Pancreas (tissue), 10 donors: ENCODE results near the gene UPP1. TPM values are rescaled to one million over a fixed set of nuclear protein-coding genes. Genes with fewer than 3 reads are reported as not detected.

Experiments
- ATAC-seq, 4 donors: fragments of 200-7000 bp; cut with Tn5 transposase; one replicate each; pipeline versions ENCODE4 v1.8.0 to v1.9.1; 2020; ENCODE audit warnings: mild to moderate bottlenecking in 4 of 4, moderate library complexity in 4 of 4
- DNase-seq, 6 donors: peaks; one replicate each; pipeline ENCODE4 v3.0.0-alpha.2; 2020
- FAIRE-seq: peaks from 2 replicates; lab custom pipeline; 2012; peaks lifted over from hg19 to GRCh38; lab: Jason Lieb, UNC
- H3K27ac ChIP-seq, 4 donors: fragments of 200-600 bp; sonication (generic); 1 replicate in 3 of 4; 2 replicates in 1 of 4; pipeline versions ENCODE4 v1.5.0 to v1.8.0; 2020
- H3K27me3 ChIP-seq, 4 donors: fragments of 200-600 bp; one replicate each; pipeline ENCODE4 v1.8.0; 2021
- H3K36me3 ChIP-seq, 3 donors: fragments of 200-600 bp; sonication (generic) in 1 of 3; one replicate each; pipeline versions ENCODE4 v1.5.0 to v1.8.0; 2020 to 2021
- H3K4me1 ChIP-seq, 3 donors: fragments of 200-600 bp; one replicate each; pipeline ENCODE4 v1.8.0; 2021
- H3K4me3 ChIP-seq, 4 donors: fragments of 200-600 bp; sonication (generic) in 2 of 4; one replicate each; pipeline versions ENCODE4 v1.5.0 to v1.8.0; 2020 to 2021
- H3K9me3 ChIP-seq, 4 donors: fragments of 200-600 bp; one replicate each; pipeline ENCODE4 v1.8.0; 2021
- WGBS, 2 donors: extraction: QIAGEN DNeasy Blood & Tissue Kit; methylation state at CpG; one replicate each; pipeline ENCODE4 v1.1.7; 2013; 5-methylcytosine and 5-hydroxymethylcytosine counted together
- intact Hi-C, 3 donors: fragments of 100-400 bp; cut with DNase I; formaldehyde crosslinking; loops; one replicate each; pipeline versions ENCODE4 v1.11.1 to v1.14.2; 2022
- polyA plus RNA-seq, 2 donors: library from polyadenylated mRNA; stranded (reverse); fragments of 200-250 nt; gene quantifications; one replicate each; pipeline ENCODE4 v1.2.3, GENCODE V29; 2013
- total RNA-seq, 6 donors: library from RNA; stranded (reverse); fragmentation: NEBNext Ultra II Directional in 4 of 6; extraction: Animal tissue kit (Norgen Biotek cat#: 25700) in 4 of 6; gene quantifications; one replicate each; pipeline versions ENCODE4 v1.2.1 to v1.2.4, GENCODE V29; 2021 to 2023
- TF ChIP-seq, protein P1 (sequence below), 4 donors: fragments of 200-600 bp; sonication (generic) in 3 of 4; IDR thresholded peaks; one replicate each; pipeline versions ENCODE4 v1.5.0 to v1.8.0; 2021; ENCODE audit warnings: antibody characterized with exemption in 4 of 4
- donor health status: healthy with polysubstance abuse.
- donor health status: DM: no; HTN: no; CAD: no; lungs with moderate emphysema.
- donor health status: DM: no; HTN: no; CAD: no.
- donor health status: control.
- donor health status: control.
- donor health status: Bipolar disorder and iron deficiency.
- donor health status: DM: yes; HTN: yes; CAD: no.
- donor health status: DM: no; HTN: no; CAD: no.
- donor health status: DM: no; HTN: no; CAD: no.
- donor health status: DM: yes; HTN: yes; CAD: no.

Gene UPP1
- total and polyA plus RNA-seq, 8 donors: 2.6 to 36.3 (median 9.0) TPM

DNA sequence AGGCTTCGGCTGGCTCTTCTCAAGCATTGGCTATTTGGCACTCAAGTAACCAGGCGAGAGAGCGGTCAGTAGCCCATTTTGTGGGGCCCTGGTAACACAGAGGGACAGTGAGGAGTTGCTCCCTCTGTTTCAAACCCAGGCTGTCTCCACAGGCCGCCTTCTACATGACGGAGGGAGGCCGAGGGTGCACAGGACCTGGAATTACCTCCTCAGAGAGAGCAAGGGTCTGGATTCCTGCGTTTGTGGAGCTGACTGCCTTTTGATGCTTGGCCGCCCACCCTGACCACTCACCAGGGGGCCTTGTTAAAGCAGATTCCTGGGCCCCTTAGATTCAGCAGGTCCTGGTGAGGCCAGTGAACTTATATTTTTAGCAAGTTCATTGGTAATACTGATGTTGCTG is 12.3 kb downstream of the UPP1 start:
- Histone ChIP-seq H3K4me1 (no peaks in the 10 kb centered on the region), H3K27me3 (no peaks in the 10 kb centered on the region), H3K4me3 (no peak overlapping the region), H3K9me3 (no peaks in the 10 kb centered on the region), H3K36me3 (no peaks in the 10 kb centered on the region), H3K27ac (no peak overlapping the region)
- 96 to 98% methylated on average over 8 of the region's 8 CpGs for WGBS, 2 donors
- ATAC-seq: no peak
- intact Hi-C loops: loop anchor here in 1 of 3 donors (10.0 kb wide), 1 partner anchor 67 kb away; the partner anchor contains the start of gene C7orf57
- no peak for FAIRE-seq
- DNase-seq: no peak
- TF ChIP-seq, protein P1, sequence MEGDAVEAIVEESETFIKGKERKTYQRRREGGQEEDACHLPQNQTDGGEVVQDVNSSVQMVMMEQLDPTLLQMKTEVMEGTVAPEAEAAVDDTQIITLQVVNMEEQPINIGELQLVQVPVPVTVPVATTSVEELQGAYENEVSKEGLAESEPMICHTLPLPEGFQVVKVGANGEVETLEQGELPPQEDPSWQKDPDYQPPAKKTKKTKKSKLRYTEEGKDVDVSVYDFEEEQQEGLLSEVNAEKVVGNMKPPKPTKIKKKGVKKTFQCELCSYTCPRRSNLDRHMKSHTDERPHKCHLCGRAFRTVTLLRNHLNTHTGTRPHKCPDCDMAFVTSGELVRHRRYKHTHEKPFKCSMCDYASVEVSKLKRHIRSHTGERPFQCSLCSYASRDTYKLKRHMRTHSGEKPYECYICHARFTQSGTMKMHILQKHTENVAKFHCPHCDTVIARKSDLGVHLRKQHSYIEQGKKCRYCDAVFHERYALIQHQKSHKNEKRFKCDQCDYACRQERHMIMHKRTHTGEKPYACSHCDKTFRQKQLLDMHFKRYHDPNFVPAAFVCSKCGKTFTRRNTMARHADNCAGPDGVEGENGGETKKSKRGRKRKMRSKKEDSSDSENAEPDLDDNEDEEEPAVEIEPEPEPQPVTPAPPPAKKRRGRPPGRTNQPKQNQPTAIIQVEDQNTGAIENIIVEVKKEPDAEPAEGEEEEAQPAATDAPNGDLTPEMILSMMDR (IDR thresholded peaks at IDR 0.05): no peak

DNA sequence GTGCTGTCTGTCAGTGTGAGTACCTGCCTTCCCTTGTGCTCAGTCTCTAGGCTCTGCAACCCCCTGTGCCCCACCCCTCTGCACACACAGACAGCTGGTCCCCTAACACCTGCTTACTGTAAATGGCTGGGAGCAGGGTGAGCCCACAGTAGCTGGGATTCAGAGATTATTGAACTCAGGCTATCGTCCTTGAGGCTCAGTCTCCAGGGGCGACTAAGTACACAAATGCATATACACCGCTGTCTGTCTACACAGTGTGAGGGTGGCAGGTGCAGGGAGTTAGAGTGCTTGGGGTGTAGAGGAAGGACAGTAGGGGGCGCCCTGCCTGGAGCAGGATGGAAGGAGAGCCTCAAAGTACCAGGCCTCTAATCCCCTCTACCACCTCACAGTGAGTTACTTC is 12.9 kb downstream of the UPP1 start:
- no peaks in the 10 kb centered on the region for H3K9me3 ChIP-seq
- TF ChIP-seq, protein P1 (IDR thresholded peaks at IDR 0.05): no peak
- FAIRE-seq: no peak
- no peak for ATAC-seq
- intact Hi-C loops: loop anchor here in 1 of 3 donors (10.0 kb wide), 1 partner anchor 67 kb away; the partner anchor contains the start of gene C7orf57
- peaks cover 0 to under 1% (median 0%) of the 10 kb centered on the region in 3 donors for H3K36me3 ChIP-seq
- H3K4me1 ChIP-seq: no peaks in the 10 kb centered on the region
- DNase-seq: no peak
- WGBS, 2 donors: 67 to 69% methylated on average over 4 of the region's 4 CpGs
- no peaks in the 10 kb centered on the region for H3K27me3 ChIP-seq
- H3K27ac ChIP-seq: no peak overlapping the region
- H3K4me3 ChIP-seq: no peak overlapping the region

DNA sequence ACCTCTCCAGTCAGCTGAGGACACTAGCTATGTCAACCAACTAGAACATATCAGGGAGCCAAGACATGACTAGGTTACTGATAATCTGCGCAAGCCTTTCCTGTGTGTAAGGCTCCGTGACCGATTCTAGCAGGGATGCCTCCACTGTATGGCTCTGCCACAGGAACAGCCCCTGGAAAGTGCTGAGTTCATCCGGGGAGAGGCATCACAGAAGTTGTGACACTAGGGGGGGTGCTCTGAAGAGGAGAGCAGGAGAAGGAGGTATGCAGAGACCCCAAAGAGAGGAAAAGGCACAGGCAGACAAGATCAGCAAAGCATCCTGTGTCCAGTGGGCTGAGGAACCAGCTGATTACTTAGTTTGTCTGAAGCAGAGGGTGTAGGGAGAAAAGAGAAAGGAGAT is 13.5 kb downstream of the UPP1 start:
- H3K4me3 ChIP-seq: no peak overlapping the region
- H3K27ac ChIP-seq: no peak overlapping the region
- H3K36me3 ChIP-seq: peaks cover 0 to 6% (median 0%) of the 10 kb centered on the region in 3 donors
- no peak for DNase-seq
- H3K4me1 ChIP-seq: no peaks in the 10 kb centered on the region
- no peak for FAIRE-seq
- H3K27me3 ChIP-seq: no peaks in the 10 kb centered on the region
- intact Hi-C loops: loop anchor here in 1 of 3 donors (10.0 kb wide), 1 partner anchor 68 kb away; the partner anchor contains the start of gene C7orf57
- no peaks in the 10 kb centered on the region for H3K9me3 ChIP-seq
- ATAC-seq: no peak
- TF ChIP-seq, protein P1 (IDR thresholded peaks at IDR 0.05): no peak
- WGBS, 2 donors: 96 to 97% methylated on average over 4 of the region's 4 CpGs

DNA sequence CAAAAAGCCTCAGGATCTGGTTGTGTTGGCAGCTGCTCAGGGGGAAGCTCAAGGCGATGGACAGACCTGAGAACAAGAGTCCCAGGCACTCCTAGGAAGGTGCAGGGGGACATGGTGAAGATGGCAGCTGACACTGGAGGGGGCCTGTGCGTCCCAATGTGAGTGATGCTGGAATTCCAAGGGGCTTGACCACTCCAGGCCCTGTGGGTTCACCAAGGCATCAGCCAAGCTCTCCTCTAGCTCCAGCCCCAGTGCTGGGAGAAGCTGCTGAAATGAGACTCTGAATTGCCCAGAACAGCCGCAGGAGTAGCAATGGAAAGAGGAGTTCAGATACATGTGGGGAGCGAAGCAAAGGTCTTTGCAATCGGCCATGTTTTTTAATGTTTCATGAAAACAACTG is 16.0 kb downstream of the UPP1 start:
- H3K36me3 ChIP-seq: peaks cover 0 to 7% (median 0%) of the 10 kb centered on the region in 3 donors
- H3K4me1 ChIP-seq: no peaks in the 10 kb centered on the region
- WGBS, 2 donors: 92 to 93% methylated on average over 5 of the region's 5 CpGs
- no peaks in the 10 kb centered on the region for H3K27me3 ChIP-seq
- intact Hi-C loops: loop anchor here in 2 of 3 donors (5.0 to 10.0 kb wide), 3 partner anchors 70 to 158 kb away; partner anchors contain the start of genes PKD1L1 (in 2 of the 2) and C7orf57 (in 1 of the 2)
- H3K4me3 ChIP-seq: no peak overlapping the region
- H3K9me3 ChIP-seq: no peaks in the 10 kb centered on the region
- TF ChIP-seq, protein P1 (IDR thresholded peaks at IDR 0.05): no peak
- H3K27ac ChIP-seq: no peak overlapping the region
- FAIRE-seq (no peak), DNase-seq (no peak), ATAC-seq (no peak)
